COLO668 (cell line): ENCODE data around the gene ATG4A.
A peak's percentile ranks its signal among the peaks of the same experiment; 100 is the strongest.

Experiments
- DNase-seq: peaks from one replicate; lab custom pipeline; 2025; ENCODE audit not compliant: unreplicated experiment; lab: John Stamatoyannopoulos, UW

The ATG4A gene

DNA sequence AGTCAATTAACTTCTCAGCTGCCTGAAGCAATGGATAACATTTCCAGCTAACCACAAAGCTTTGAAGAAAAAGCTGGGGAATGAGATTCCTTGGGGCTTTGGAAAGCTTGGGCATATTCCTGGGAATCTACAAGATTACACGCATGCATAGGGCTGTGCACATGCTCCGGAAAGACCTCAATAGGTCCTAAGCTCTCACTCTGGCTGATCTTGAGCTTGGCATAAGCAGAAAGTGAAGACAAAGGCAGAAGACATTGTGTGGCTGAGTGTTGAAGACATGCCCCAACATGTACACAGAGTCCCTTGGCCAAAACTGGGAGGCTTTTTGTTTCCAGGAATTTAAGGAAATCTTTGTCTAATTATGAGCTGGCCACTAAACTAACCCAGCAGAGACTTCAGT lies 31.2 kb downstream of the ATG4A start:
- DNase-seq = no peak

DNA sequence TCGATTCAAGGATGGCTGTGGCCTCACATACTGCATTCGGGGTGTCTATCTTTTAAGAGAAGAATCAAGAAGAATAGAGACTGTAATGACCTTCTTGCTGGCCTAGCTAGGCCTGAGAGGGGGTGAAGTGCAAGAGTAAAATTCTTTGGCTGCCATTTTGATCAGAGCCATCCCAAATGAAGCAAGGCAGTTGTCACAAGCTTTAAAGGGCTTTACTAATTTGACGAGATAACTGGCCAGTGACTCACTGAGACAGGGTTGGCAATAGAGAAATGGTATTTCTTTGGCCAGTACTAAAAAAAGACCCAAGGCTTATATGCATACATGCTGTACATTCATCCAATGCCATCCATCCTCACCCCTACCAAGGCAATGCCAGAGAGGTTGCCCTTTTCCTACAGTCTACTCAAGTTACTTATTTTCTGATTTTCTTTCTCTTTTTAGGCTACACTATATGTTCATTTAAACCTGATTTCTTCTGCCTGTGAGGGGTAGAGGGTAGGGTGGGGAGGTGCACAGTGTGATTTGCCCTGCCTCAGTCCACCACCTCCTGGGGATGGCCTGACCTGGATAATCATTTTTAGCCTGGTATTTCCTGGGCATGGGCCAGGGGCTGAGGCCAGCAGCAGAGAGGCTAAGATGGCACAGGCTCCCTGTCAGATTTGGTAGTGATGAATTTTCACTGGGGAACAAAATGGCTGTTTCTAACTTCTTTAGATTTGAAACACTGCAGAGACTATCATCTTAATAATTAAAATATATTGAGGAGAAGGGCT lies 32.2 kb downstream of the ATG4A start:
- no peak for DNase-seq

DNA sequence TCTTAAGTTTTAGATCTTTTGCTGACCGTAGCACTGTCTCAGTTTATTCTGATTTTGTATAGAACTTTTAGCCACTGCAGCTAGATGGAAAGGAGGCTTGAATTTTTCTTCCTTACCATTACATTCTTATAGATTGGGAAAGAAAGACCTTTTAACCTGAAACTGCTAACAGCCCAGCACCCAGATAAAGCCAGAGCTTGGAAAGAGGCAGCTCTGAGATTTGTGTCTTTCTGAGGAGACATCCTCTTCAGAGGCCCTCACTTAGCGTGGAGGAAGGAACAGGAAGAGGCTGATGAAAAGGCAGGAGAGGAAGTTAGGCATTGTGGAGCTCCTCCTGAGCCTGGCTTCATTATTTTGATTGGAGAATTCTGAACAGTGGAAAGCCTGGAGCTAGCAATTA lies 35.1 kb downstream of the ATG4A start:
- DNase-seq = no peak

DNA sequence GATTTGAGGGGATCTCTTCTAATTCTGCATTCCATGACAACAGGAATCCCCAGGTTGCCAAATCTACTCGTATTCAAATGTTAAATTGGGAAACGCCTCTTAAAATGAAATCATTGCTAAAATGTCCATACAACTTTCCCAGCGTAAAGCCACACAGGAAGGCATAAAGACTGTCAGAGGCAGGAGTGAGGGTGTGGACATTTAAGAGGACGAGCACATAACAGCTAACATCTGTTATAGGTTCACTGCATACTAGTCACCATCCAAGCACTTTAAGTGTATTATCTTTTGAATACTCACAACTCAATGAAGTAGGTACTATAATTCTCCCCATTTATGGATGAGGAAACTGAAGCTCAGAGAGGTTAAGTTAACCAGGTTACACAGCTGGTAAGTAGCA lies 35.6 kb downstream of the ATG4A start:
- DNase-seq = no peak

DNA sequence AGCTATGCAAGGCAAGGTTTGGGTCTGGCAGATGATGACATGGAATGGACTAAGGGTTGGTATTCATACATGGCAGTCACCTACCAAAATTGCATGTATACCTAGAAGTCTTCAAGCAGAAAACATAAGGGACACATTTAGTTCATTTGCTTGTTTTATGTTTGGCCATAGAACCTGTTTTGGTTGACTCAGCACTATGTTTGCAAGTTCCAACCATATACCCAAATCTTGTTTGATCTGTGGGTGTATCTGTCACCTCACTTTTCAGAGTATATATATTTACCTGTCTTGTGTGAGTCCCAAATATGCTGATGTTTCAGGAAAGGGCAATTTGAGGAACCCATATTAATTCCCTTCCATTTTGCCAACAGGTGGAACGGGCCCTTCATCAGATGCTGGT lies 39.3 kb downstream of the ATG4A start:
- DNase-seq = no peak

DNA sequence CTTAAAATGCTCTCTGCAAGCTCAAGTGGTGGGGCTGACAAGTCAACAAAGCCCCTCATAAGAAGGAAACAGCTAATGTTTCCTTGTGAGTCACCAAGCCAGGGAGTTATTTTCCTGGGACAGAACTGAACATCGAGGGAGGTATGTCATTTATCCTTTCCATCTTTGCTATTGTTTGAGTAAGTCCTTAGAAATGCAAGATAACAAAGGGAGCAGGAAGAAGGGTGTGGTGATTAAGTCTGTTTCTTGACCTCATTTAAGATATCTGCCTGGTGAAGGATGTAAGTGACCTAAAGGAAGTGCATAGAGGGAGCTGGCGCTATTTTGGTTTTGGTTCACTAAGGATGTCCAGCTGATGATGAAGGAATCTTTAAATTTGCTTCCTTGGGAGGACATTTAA lies 39.9 kb downstream of the ATG4A start:
- no peak for DNase-seq

DNA sequence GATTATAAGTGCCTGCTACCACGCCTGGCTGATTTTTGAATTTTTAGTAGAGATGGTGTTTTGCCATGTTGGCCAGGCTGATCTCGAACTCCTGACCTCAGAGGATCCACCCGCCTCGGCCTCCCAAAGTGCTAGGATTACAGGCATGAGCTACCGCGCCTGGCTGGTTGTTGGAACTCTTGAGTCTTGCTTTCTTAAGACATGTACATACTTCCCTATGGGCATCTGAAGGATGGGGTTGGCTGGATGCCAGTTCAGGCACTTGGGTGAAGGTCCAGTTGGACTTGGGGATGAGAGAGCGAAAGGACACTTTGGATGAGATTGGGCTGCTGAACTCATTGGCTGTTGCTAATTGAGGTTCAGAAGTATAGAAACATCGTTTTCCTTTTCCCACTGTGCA lies 40.5 kb downstream of the ATG4A start:
- no peak for DNase-seq

DNA sequence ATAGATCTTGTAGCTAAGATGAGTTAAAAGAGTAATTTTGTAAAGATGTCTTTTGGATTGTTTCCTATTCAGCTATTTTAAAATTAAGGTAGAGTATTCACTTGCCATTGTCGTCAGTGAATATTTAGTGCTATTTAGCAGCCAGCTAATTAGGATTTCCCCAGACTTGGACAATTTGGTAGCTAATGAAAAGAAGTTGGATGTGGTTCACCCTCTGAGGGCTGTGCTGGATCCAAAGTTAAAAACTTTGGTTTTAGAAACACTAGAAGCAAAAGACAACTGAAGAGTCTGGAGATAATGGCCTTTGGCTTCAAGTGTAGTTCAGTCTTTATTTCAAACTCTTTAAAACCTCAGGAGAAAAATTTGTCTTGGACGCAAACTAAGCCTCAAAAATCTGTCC lies 41.3 kb downstream of the ATG4A start:
- DNase-seq = no peak

DNA sequence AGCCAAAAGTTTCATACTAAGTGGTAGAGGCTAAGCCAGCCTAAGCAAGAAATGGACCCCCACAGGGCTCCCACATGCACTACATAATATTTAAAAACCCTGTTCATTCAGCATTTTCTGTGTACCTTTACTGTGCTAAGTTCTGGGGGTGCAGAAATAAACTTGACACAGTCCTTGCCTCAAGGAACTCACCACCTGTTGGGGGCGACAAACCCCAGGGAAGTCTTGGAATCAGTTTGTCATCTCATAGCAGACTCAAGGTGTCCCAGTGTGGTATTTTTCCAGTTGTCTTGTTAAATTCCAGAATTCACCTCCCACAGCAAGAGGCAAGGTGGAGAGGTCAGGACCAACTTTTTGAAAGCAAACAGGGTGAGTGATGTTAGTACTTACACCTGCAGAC lies 43.1 kb downstream of the ATG4A start:
- DNase-seq = no peak

DNA sequence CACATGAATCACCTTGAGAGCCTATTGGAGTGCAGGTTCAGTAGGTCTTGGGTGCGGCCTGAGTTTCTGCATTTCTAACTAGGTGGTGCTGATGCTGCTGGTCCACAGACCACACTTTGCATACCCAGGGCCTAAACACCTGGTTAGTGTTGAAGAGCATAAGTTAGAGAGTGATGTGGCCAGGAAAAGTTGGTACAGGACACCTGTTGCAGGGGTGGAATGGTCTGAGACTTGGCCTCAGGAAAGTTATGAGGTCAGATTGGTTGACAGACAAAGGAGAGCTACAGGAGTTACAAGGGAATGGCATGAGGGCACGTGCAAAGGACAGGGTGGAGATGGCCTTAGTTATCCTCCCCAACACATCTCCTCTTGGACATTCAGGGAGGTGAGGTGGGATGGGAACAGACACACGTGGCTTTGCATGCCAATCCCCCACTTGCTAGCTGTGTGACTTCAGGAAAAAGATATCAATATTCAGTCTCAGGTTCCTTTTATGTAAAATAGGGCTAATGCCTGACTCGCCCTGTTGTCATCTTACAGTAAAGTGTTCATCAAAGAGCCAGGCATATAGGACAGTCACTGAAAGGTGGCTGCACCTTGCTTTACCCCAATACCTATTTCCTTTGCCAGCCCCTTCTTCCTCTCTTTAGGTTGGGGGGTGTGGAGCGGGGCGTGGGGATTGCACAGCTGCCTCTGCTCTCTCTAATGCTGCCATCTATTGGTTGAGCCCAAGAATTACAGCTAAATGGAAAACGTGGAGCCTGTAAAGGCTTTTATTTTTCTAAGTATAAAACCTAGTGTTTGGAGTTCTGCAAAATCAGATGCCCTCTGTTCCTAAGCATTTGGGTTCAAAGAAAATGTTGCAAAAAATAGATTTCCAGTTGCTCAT lies 47.5 kb downstream of the ATG4A start:
- no peak for DNase-seq

DNA sequence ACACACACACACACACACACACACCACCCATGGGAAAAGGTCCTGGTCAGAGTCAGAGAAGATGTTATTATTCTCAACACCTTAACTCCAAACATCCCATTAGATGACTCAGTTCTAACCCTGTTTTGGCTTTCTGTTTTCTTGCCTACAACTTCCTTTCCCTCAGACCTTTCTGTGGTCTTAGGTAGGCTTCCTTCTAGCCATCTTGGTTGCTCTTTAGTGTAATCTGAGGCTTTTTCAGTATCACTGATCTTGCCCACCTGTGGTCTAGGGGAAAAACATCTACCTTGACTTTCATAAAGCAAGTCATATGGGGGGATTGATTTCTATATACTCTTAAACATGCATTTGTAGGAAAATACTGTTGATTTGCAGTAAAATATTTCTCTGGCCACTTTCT lies 56.9 kb downstream of the ATG4A start:
- no peak for DNase-seq

DNA sequence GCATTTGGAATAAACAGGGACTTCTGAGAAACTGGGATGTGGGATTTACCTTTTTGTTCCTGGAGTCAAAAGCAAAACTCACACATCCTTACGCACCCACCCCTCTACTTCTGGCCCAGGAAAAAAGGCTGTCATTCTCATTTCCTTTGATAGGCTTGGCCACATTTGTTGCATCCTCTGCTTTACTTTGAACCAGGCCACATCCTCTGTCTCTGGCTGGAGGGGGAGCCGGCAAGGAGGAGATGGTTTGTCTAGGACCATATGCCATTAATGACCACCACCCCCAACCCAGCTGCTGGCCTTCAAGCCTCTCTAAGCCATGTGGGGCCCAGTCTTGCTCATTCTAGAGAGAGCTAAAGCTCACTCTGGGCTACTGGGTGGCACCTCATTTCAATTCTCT lies 64.5 kb downstream of the ATG4A start:
- DNase-seq = no peak

DNA sequence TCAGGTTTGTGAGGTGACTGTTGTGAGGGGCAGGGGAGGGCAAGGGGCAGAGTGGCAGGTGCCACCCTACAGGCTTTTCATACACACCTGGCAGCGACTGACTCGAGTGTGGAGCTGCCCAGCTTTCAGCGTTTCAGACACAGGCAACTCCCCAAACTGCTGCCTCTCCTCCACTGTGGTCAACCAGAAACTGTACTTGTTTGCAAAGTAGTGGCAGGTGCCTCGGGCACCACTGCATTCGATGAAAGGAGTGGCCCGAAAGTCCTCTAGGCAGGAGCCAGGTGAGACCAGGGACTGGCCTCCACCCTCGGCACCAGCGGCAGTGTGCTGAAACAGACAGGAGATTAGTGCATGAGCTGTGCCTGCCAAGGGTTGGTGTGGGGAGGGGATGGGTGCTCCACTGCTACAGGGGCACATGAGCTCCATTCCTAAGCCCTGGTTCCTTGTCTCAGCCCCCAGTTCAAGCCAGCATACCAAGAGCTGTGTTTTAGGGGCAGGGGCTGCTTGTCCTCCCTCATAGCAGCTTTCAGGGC lies 65.4 kb downstream of the ATG4A start:
- DNase-seq = no peak

DNA sequence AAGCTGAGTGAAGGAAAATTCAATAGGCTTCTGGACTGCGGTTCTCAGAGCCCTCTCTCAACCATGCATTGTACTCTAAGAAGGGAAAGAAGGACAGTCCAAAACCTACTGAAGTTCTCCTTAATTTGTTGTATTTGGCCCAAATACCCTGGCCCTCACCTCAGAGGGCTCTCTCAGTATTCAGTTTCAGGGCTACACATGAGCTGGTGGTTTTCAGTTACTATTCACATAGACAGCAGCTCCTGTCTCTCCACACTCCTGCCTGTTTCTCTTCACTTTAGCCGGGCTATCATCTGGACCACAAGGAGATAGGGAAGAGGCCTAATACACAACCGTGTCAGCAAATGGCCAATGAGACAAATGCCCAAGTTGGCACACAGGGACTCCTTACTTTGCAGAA lies 66.0 kb downstream of the ATG4A start:
- DNase-seq = no peak

DNA sequence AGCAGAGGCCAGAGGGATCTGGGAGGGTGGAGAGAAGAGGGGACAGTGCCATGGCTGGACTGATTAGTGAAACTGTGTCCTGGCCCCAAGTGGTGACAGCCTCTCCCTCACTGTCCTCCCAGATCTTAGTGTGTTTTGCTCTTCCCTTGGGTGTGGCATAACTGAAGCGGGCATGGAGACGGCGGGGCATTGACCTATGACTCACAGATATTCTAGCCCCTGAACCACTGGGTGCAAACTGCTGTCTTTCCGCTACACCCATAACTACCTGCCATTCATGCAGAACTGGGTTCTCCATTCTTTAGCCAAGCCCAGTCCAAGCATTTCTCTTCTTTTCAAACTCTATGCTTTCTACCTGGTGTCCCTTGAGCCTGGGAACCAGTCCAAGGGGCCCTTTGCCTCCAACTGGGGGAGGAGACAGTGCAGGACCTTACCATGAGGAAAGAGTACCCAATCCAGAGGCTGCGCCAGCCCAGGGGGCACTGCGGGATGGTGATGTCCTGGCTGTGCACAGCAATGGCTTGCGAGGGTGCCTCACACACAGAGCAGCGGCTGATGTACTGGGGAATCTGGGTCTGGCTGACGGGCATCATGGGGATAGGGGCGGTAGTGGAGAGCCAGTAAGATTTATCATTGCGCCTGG lies 67.6 kb downstream of the ATG4A start:
- no peak for DNase-seq

DNA sequence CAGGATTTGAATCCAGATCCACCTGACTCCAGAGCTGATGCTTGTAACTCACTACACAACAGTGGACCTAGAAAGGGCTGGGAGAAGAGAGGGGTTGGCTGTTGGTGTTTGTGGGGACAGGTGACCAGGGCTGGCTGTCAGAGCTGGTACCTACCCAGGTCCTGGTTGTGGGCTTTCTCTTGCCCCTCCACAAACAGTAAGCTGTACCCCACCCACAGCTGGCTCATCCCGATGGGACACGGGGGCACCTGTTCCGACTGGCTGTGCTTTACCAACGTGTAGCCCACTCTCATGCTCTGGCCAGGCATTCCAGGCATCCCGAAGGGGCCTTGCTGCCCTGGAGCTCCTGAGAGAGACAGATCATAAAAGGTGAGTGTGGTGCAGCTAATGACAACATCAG lies 68.7 kb downstream of the ATG4A start:
- DNase-seq = no peak

DNA sequence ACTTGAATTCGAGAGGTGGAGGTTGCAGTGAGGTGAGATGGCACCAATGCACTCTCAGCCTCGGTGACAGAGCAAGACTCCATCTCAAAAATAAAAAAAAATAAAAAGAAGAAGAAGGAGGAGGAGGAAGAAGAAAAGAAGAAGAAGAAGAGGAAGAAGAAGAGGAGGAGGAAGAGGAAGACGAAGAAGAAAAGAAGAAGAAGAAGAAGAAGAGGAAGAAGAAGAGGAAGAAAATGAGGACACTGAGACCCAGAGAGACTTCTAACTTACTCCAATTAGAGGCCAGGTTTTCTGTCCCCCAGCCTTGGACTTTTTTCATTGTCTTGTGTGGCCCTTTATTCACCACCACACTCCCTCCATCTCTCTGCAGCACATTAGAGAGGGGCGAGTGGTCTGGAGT lies 70.7 kb downstream of the ATG4A start:
- no peak for DNase-seq

DNA sequence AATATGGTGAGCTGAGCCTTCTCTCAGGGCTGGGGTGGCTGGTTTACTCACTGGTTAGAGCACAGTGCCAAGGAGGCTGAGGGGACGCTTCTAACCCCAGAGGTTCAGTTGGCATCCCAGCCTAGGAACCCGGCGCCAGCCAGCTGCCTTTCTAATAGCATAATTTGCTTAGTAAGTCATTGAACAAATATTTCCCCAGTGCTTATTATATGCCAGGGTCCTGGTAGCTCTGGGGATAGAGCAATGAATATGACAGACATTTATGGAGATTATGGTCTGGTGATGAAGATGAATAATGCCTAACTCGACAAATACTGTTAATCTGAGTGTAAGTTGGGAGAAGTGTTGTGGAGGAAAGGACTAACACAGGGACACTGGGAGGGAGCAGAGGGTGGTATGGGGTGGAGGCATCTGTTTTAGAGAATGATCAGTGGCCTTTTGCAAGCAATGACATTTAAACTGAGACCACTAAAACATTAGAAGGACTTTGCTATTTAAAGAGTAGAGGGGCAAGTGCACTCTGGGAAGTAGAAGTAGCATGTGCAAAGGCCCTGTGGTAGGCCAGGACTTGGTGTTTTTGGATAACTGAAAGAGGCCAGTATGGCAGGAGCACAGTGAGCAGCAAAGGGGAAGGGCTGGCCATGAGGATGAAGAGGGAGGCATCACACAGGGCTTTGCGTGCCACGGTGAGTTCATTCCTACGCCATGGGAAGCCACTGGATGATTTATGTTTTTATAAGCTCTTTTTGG lies 71.9 kb downstream of the ATG4A start:
- DNase-seq = no peak

DNA sequence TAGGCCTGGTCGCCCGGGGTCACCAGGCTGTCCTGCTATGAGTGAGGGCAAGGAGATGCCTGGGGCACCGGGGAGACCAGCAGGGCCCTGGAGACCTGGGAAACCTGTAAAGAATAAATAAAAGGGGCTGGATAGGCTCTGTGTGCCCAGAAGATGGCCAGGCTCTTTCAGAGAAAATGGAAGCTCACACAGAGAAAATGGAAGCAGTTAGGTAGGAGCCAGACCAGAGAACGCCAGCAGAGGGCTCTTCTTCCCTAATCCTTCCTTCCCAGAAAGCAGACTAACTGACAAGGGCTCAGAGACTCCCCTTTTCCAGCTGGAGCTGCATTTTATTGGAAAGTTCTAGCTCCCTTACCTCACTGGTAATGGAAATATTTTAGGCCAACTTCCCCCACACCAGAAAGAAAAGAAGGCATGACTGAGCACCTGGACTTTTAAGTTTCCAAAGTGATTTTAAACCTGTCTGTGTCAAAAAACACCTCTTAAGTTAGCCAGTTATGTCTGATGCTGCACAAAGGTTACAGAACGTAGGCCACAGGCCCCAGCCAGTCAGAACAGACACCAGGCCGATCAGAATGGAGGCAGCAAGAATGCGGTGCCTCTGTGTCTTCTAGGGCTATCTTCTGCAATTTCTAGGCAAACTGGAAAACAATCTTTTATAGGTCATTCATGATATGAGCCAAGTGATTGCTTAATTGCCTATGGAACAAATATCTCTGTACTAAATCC lies 74.0 kb downstream of the ATG4A start:
- peak; percentile 1 for DNase-seq

DNA sequence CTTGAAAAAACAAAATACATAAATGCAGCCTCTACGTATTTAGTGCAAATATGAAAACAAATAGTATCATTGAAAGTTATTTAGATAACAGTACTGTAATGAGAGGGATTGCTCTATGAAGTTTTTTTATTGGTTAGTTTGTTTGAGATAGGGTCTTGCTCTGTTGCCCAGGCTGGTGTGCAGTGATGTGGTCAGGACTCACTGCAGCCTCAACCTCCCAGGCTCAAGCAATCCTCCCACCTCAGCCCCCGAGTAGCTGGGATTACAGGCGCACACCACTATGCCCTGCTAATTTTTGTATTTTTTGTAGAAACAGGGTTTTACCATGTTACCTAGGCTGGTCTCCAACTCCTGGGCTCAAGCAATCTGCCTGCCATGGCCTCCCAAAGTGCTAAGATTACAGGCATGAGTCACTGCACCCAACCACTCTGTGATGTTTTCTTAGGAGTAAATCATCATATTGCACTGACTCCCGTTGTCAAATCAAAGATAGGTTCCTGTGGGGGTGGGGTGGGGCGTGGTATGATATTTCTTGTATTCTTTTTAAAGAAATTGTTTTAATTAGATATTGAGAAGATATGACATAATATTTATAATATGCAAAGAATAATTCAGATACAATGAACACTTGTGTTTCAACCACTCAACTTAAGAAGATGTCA lies 75.8 kb downstream of the ATG4A start:
- no peak for DNase-seq
